ENCODE measurements around the gene KRTAP5-8. TPM values are rescaled to one million over a fixed set of nuclear protein-coding genes. Genes with fewer than 3 reads are reported as not detected.

Gene KRTAP5-8
- total RNA-seq, 1 donor from 2014 or later, result not detected

Other genes starting within 250 kb of the KRTAP5-8 start
- 41.3 TPM for gene DHCR7, start 89.6 kb upstream of the KRTAP5-8 start, total RNA-seq
- 20.5 TPM for gene NADSYN1, start 84.8 kb upstream of the KRTAP5-8 start, total RNA-seq
- gene KRTAP5-7, start 10.8 kb upstream of the KRTAP5-8 start, total RNA-seq, result not detected
- gene KRTAP5-9, start 10.4 kb downstream of the KRTAP5-8 start, total RNA-seq, result not detected
- not detected for gene KRTAP5-10, start 27.5 kb downstream of the KRTAP5-8 start, total RNA-seq
- gene KRTAP5-11, start 44.9 kb downstream of the KRTAP5-8 start, total RNA-seq, result not detected